Colonic mucosa (tissue), 4 donors: Measurements from ENCODE around the gene ZBTB9. TPM values are rescaled to one million over a fixed set of nuclear protein-coding genes. Genes with fewer than 3 reads are reported as not detected.

ENCODE experiments used
- DNase-seq: peaks from one replicate; pipeline ENCODE4 v3.0.0-alpha.2; 2020
- H3K27ac ChIP-seq: fragments of 200-600 bp; one replicate; pipeline ENCODE4 v1.8.0; 2021
- H3K27me3 ChIP-seq: fragments of 200-600 bp; one replicate; pipeline ENCODE4 v1.8.0; 2021
- H3K36me3 ChIP-seq: fragments of 200-600 bp; one replicate; pipeline ENCODE4 v1.8.0; 2021
- H3K4me1 ChIP-seq: fragments of 200-600 bp; one replicate; pipeline ENCODE4 v1.8.0; 2021; ENCODE audit warnings: mild to moderate bottlenecking
- H3K4me3 ChIP-seq: fragments of 200-600 bp; one replicate; pipeline ENCODE4 v1.8.0; 2021
- H3K9ac ChIP-seq, 2 donors: one replicate each; pipeline ENCODE4 v1.7.0; 2013; ENCODE audit warnings: control low read depth in 2 of 2, low read depth in 2 of 2, low read length in 2 of 2
- H3K9me3 ChIP-seq: fragments of 200-600 bp; one replicate; pipeline ENCODE4 v1.8.0; 2021
- CTCF ChIP-seq: fragments of 200-600 bp; IDR thresholded peaks from one replicate; pipeline ENCODE4 v1.8.0; 2022; ENCODE audit warnings: antibody characterized with exemption, mild to moderate bottlenecking
- intact Hi-C: fragments of 100-400 bp; cut with DNase I; formaldehyde crosslinking; loops from one replicate; pipeline ENCODE4 v1.14.1; 2022
- total RNA-seq, 2 donors: library from RNA; stranded (reverse); fragmentation: NEBNext Ultra II Directional in 1 of 2; extraction: Animal tissue kit (Norgen Biotek cat#: 25700) in 1 of 2; gene quantifications; one replicate each; pipeline ENCODE4 v1.2.1, GENCODE V29; 2021
- donor health status: healthy.
- donor health status: DM: no; HTN: no; CAD: no.
- donor health status: DM: no; HTN: no; CAD: no.

The ZBTB9 gene
- total RNA-seq, 2 donors from 2014 or later: 4.8 to 8.1 TPM

- peaks cover 7% of the 10 kb centered on the region for H3K4me1 ChIP-seq
- H3K27me3 ChIP-seq: no peaks in the 10 kb centered on the region
- intact Hi-C loops: no loop called here
- no peak for TF ChIP-seq CTCF
- no peak for DNase-seq
- peak overlapping the region; percentile 48 to 78 for H3K9ac ChIP-seq
- peak overlapping the region; percentile 47 for H3K4me3 ChIP-seq
- H3K9me3 ChIP-seq: no peaks in the 10 kb centered on the region
- H3K27ac ChIP-seq: peak overlapping the region; percentile 80
- H3K36me3 ChIP-seq: no peaks in the 10 kb centered on the region
Observed at GRCh38 chr6:33426590-33427511, 27.5 kb upstream of the ZBTB9 start.

- peak; percentile 65 for DNase-seq
- Histone ChIP-seq H3K27ac (no peak overlapping the region), H3K4me1 (peaks cover 7% of the 10 kb centered on the region), H3K4me3 (peak overlapping the region; percentile 40), H3K9ac (peak overlapping the region; percentile 48 to 78), H3K36me3 (no peaks in the 10 kb centered on the region), H3K9me3 (no peaks in the 10 kb centered on the region), H3K27me3 (no peaks in the 10 kb centered on the region)
- intact Hi-C loops: no loop called here
- TF ChIP-seq CTCF: no peak
Observed at GRCh38 chr6:33427585-33428223, 26.7 kb upstream of the ZBTB9 start.

GRCh38 chr6:33428224-33428965 is 26.0 kb upstream of the ZBTB9 start:
- Histone ChIP-seq H3K4me1 (peaks cover 7% of the 10 kb centered on the region), H3K4me3 (peak overlapping the region; percentile 40), H3K27ac (peak overlapping the region; percentile 27), H3K9me3 (no peaks in the 10 kb centered on the region), H3K9ac (peak overlapping the region in 1 of 2 donors; percentile 64), H3K27me3 (no peaks in the 10 kb centered on the region), H3K36me3 (no peaks in the 10 kb centered on the region)
- intact Hi-C loops: no loop called here
- no peak for TF ChIP-seq CTCF
- peak; percentile 47 for DNase-seq

- TF ChIP-seq CTCF: no peak
- no peak for DNase-seq
- Histone ChIP-seq H3K9me3 (no peaks in the 10 kb centered on the region), H3K4me3 (no peak overlapping the region), H3K27ac (no peak overlapping the region), H3K27me3 (no peaks in the 10 kb centered on the region), H3K4me1 (peaks cover 7% of the 10 kb centered on the region), H3K36me3 (no peaks in the 10 kb centered on the region), H3K9ac (peak overlapping the region in 1 of 2 donors; percentile 21)
- intact Hi-C loops: no loop called here
Observed at GRCh38 chr6:33428966-33429749, 25.2 kb upstream of the ZBTB9 start.

GRCh38 chr6:33429750-33430052 is 24.7 kb upstream of the ZBTB9 start:
- Histone ChIP-seq H3K27ac (no peak overlapping the region), H3K27me3 (no peaks in the 10 kb centered on the region), H3K9me3 (no peaks in the 10 kb centered on the region), H3K9ac (peak overlapping the region in 1 of 2 donors; percentile 21), H3K4me3 (no peak overlapping the region), H3K36me3 (no peaks in the 10 kb centered on the region), H3K4me1 (peaks cover 7% of the 10 kb centered on the region)
- no peak for DNase-seq
- intact Hi-C loops: no loop called here
- no peak for TF ChIP-seq CTCF
